Trophoblast cell (in vitro differentiated cells and primary cell): ENCODE results near the gene MIOX.

ENCODE experiments used
- DNase-seq, 2 donors: peaks; one replicate each; pipeline ENCODE4 v3.0.0-alpha.2; 2016
- H2AFZ ChIP-seq: 2 replicates; pipeline ENCODE4 v1.6.1; 2013; ENCODE audit warnings: low read length, moderate library complexity, mild to moderate bottlenecking; ENCODE audit not compliant: insufficient read depth, poor library complexity
- H2AK5ac ChIP-seq: 2 replicates; pipeline ENCODE4 v1.6.1; 2013; ENCODE audit warnings: mild to moderate bottlenecking, low read length
- H2BK120ac ChIP-seq: 2 replicates; pipeline ENCODE4 v1.6.1; 2013; ENCODE audit warnings: low read length, mild to moderate bottlenecking, moderate library complexity; ENCODE audit not compliant: insufficient read depth, poor library complexity
- H2BK12ac ChIP-seq: 2 replicates; pipeline ENCODE4 v1.6.1; 2013; ENCODE audit warnings: mild to moderate bottlenecking, low read length, moderate library complexity
- H2BK5ac ChIP-seq: 2 replicates; pipeline ENCODE4 v1.6.1; 2013; ENCODE audit warnings: low read length, low read depth, moderate library complexity, mild to moderate bottlenecking; ENCODE audit not compliant: poor library complexity
- H3K14ac ChIP-seq: 2 replicates; pipeline ENCODE4 v1.6.1; 2013; ENCODE audit warnings: mild to moderate bottlenecking, low read length
- H3K18ac ChIP-seq: 2 replicates; pipeline ENCODE4 v1.6.1; 2013; ENCODE audit warnings: mild to moderate bottlenecking, low read length
- H3K23ac ChIP-seq: 2 replicates; pipeline ENCODE4 v1.6.1; 2013; ENCODE audit warnings: low read length
- H3K27ac ChIP-seq: 2 replicates; pipeline ENCODE4 v1.5.1; 2013; ENCODE audit warnings: low read depth, mild to moderate bottlenecking, inconsistent platforms, low read length, moderate library complexity
- H3K27me3 ChIP-seq: 2 replicates; pipeline ENCODE4 v1.6.1; 2013; ENCODE audit warnings: inconsistent platforms, mild to moderate bottlenecking, low read length, moderate library complexity; ENCODE audit not compliant: insufficient read depth
- H3K36me3 ChIP-seq, 2 experiments: 1 replicate in 1 of 2; 2 replicates in 1 of 2; pipeline ENCODE4 v1.6.1; 2013; ENCODE audit warnings: low read length in 2 of 2, mild to moderate bottlenecking in 2 of 2, moderate library complexity in 1 of 2; ENCODE audit not compliant: insufficient read depth in 2 of 2, control insufficient read depth in 1 of 2
- H3K4ac ChIP-seq: 2 replicates; pipeline ENCODE4 v1.6.1; 2013; ENCODE audit warnings: low read depth, mild to moderate bottlenecking, low read length, moderate library complexity
- H3K4me1 ChIP-seq, 2 experiments: 1 replicate in 1 of 2; 2 replicates in 1 of 2; pipeline ENCODE4 v1.6.1; 2013; ENCODE audit warnings: low read length in 2 of 2, mild to moderate bottlenecking in 2 of 2, moderate library complexity in 1 of 2; ENCODE audit not compliant: insufficient read depth in 2 of 2, control insufficient read depth in 1 of 2
- H3K4me2 ChIP-seq: 2 replicates; pipeline ENCODE4 v1.6.1; 2013; ENCODE audit warnings: inconsistent platforms, mild to moderate bottlenecking, low read length, moderate library complexity
- H3K4me3 ChIP-seq: 2 replicates; pipeline ENCODE4 v1.5.1; 2013; ENCODE audit warnings: mild to moderate bottlenecking, low read depth, low read length, inconsistent platforms
- H3K79me1 ChIP-seq: one replicate; pipeline ENCODE4 v1.6.1; 2013; ENCODE audit warnings: low read length
- H3K79me2 ChIP-seq: 2 replicates; pipeline ENCODE4 v1.6.1; 2013; ENCODE audit warnings: low read length, mild to moderate bottlenecking; ENCODE audit not compliant: control insufficient read depth, insufficient read depth, poor library complexity
- H3K9ac ChIP-seq: 2 replicates; pipeline ENCODE4 v1.6.1; 2013; ENCODE audit warnings: mild to moderate bottlenecking, low read length
- H3K9me3 ChIP-seq: 2 replicates; pipeline ENCODE4 v1.6.1; 2013; ENCODE audit warnings: low read depth, mild to moderate bottlenecking, control low read depth, inconsistent platforms, low read length; ENCODE audit not compliant: insufficient read depth
- H4K12ac ChIP-seq: 2 replicates; pipeline ENCODE4 v1.6.1; 2013; ENCODE audit warnings: low read depth, mild to moderate bottlenecking, low read length, moderate library complexity
- H4K8ac ChIP-seq: 2 replicates; pipeline ENCODE4 v1.6.1; 2013; ENCODE audit warnings: low read depth, mild to moderate bottlenecking, low read length, moderate library complexity
- H4K91ac ChIP-seq: one replicate; pipeline ENCODE4 v1.6.1; 2013; ENCODE audit warnings: low read depth, mild to moderate bottlenecking, low read length, moderate library complexity
- WGBS: extraction: QIAGEN DNeasy Blood & Tissue Kit; methylation state at CpG from one replicate; pipeline ENCODE4 v1.1.7; 2013; ENCODE audit warnings: missing lambda C conversion rate; ENCODE audit not compliant: insufficient read length, insufficient coverage; ENCODE audit errors: extremely low coverage; 5-methylcytosine and 5-hydroxymethylcytosine counted together

Gene MIOX

GRCh38 chr22:50443801-50444625 lies 42.6 kb upstream of the MIOX start:
- Histone ChIP-seq H3K23ac (no peak overlapping the region), H4K91ac (no peak overlapping the region), H3K4ac (no peak overlapping the region), H3K27me3 (no peaks in the 10 kb centered on the region), H3K4me1 (no peaks in the 10 kb centered on the region), H3K4me2 (no peak overlapping the region), H3K4me3 (no peak overlapping the region), H3K18ac (no peak overlapping the region), H3K14ac (no peak overlapping the region), H3K27ac (no peak overlapping the region), H2AFZ (no peak overlapping the region), H3K79me2 (no peaks in the 10 kb centered on the region), H2BK12ac (no peak overlapping the region), H3K9ac (no peak overlapping the region), H2BK120ac (no peak overlapping the region), H3K36me3 (peaks cover 83% of the 10 kb centered on the region in 2 experiments), H2AK5ac (no peak overlapping the region), H3K9me3 (no peaks in the 10 kb centered on the region), H4K12ac (no peak overlapping the region), H3K79me1 (no peaks in the 10 kb centered on the region), H4K8ac (no peak overlapping the region), H2BK5ac (no peak overlapping the region)
- WGBS: no CpG with 5 or more reads among the region's 28 CpGs
- DNase-seq: peak; percentile 64 to 74

DNA sequence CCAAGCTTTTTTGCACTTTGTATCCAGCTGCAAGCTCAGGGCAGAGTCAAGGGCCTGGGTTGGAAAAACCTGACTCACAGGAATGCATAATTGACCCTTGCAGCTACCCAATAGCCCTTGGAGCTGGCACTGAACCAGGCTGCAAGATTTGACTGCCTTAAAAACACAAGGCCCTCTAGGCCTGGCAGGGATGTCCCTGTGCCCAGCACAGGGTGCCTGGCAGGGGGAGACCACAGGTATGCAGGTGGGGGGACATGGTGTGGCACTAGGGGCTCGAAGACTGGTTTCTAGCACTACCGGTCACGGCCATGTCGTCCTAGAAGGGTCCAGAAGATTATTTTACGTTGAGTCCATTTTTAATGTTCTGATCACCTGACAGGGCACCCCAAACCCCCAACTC lies 42.0 kb upstream of the MIOX start:
- Histone ChIP-seq H2BK5ac (no peak overlapping the region), H3K4me1 (no peaks in the 10 kb centered on the region), H3K14ac (no peak overlapping the region), H3K9me3 (no peaks in the 10 kb centered on the region), H3K36me3 (peaks cover 77% of the 10 kb centered on the region in 2 experiments), H2AFZ (no peak overlapping the region), H3K18ac (no peak overlapping the region), H3K4me3 (no peak overlapping the region), H3K4me2 (no peak overlapping the region), H4K12ac (no peak overlapping the region), H4K8ac (no peak overlapping the region), H2BK120ac (no peak overlapping the region), H3K79me1 (no peaks in the 10 kb centered on the region), H4K91ac (no peak overlapping the region), H2AK5ac (no peak overlapping the region), H3K27me3 (no peaks in the 10 kb centered on the region), H3K27ac (no peak overlapping the region), H3K4ac (no peak overlapping the region), H3K9ac (no peak overlapping the region), H3K79me2 (no peaks in the 10 kb centered on the region), H3K23ac (no peak overlapping the region), H2BK12ac (no peak overlapping the region)
- DNase-seq: peak; percentile 53 to 73
- WGBS: no CpG with 5 or more reads among the region's 5 CpGs

- Histone ChIP-seq H3K27me3 (no peaks in the 10 kb centered on the region), H2BK12ac (no peak overlapping the region), H3K23ac (no peak overlapping the region), H3K4ac (no peak overlapping the region), H4K91ac (no peak overlapping the region), H2BK5ac (no peak overlapping the region), H3K9me3 (no peaks in the 10 kb centered on the region), H3K4me3 (no peak overlapping the region), H3K18ac (no peak overlapping the region), H3K79me2 (no peaks in the 10 kb centered on the region), H3K4me1 (no peaks in the 10 kb centered on the region), H4K8ac (no peak overlapping the region), H3K4me2 (no peak overlapping the region), H2AK5ac (no peak overlapping the region), H2AFZ (no peak overlapping the region), H2BK120ac (no peak overlapping the region), H3K27ac (no peak overlapping the region), H4K12ac (no peak overlapping the region), H3K79me1 (no peaks in the 10 kb centered on the region), H3K14ac (no peak overlapping the region), H3K9ac (no peak overlapping the region), H3K36me3 (peaks cover 71 to 75% of the 10 kb centered on the region in 2 experiments)
- DNase-seq: no peak
- no CpG with 5 or more reads among the region's 30 CpGs for WGBS
Observed at GRCh38 chr22:50445071-50445879, 41.4 kb upstream of the MIOX start.

DNA sequence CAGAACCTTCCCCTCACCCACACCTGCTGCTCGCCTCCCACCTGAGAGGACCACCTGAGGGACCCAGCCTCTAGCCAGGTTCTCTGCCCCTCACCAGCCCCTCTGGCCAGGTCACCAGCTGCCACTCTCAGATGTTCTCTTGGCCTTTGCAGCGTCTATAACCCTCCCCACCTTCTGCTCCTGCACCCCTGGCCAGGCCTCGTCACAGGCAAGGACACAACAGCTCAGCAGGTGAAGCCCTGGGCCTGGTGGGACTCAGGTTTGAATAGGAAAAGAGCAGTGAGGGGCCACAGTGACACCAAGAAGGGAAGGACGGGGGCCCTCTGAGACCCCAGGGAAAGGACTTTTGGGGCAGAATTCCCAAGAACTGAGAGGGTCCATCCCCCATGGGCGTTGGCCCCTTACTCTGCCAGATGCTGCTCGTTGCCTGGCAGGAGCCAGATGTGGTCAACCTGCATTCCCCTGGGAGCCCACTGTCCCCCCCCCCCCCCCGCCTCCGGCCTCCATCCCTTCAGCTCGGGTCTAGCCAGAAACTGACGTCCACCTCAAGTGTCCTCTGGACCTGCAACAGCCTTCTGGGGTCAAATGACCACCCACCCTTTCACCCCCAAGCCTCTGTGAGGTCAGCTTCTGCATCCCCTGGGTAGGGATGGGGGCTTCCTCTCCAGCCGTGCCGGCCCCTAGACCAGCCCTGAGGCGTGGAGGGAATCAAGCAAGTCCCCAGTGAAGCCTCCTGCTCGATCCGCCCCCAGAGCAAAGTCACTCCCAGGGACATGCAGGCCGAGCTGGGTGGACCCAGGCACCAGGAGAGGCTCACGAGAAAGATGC lies 40.6 kb upstream of the MIOX start:
- H3K27ac ChIP-seq: no peak overlapping the region
- no peaks in the 10 kb centered on the region for H3K4me1 ChIP-seq
- H4K91ac ChIP-seq: no peak overlapping the region
- no peaks in the 10 kb centered on the region for H3K79me2 ChIP-seq
- H2BK120ac ChIP-seq: no peak overlapping the region
- H3K79me1 ChIP-seq: no peaks in the 10 kb centered on the region
- H4K12ac ChIP-seq: no peak overlapping the region
- H3K18ac ChIP-seq: no peak overlapping the region
- no peak overlapping the region for H3K4ac ChIP-seq
- H2AK5ac ChIP-seq: no peak overlapping the region
- H3K14ac ChIP-seq: no peak overlapping the region
- H3K27me3 ChIP-seq: no peaks in the 10 kb centered on the region
- H3K23ac ChIP-seq: no peak overlapping the region
- no peaks in the 10 kb centered on the region for H3K9me3 ChIP-seq
- H2BK12ac ChIP-seq: no peak overlapping the region
- H2AFZ ChIP-seq: no peak overlapping the region
- H3K9ac ChIP-seq: no peak overlapping the region
- H4K8ac ChIP-seq: no peak overlapping the region
- WGBS: no CpG with 5 or more reads among the region's 17 CpGs
- H2BK5ac ChIP-seq: no peak overlapping the region
- H3K36me3 ChIP-seq: peaks cover 65 to 69% of the 10 kb centered on the region in 2 experiments
- H3K4me2 ChIP-seq: no peak overlapping the region
- DNase-seq: no peak
- H3K4me3 ChIP-seq: no peak overlapping the region
